CD4-positive, alpha-beta T cell treated with Interleukin-4 for 1 hour (primary cell): ENCODE results near the gene SDC3.
A peak's percentile ranks its signal among the peaks of the same experiment; 100 is the strongest.

Source experiments
- DNase-seq, 2 donors: peaks; one replicate each; pipeline ENCODE4 v3.0.0-alpha.2; 2020 to 2022

The SDC3 gene

GRCh38 chr1:30887485-30888315 lies 20.9 kb downstream of the SDC3 start:
- DNase-seq: no peak

GRCh38 chr1:30886710-30887428 lies 21.7 kb downstream of the SDC3 start:
- DNase-seq: no peak

GRCh38 chr1:30885570-30886522 lies 22.7 kb downstream of the SDC3 start:
- no peak for DNase-seq

DNA sequence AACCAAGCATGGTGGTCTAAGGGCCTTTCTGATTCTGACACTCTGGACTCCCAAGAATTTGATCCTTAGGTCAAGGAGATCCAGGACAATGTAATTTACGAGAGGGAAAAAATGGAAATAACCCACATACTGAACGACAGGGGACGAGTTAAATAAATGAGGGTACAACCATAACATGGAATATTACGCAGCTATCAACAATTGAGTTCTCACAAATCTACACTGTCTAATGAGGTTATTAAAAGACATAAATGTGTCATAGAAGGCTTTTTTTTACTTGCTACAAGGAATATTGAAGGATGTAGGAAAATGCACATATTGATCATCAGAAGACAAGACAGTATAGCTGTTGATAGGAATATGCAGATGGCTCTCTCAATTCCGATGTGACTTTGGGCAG lies 23.8 kb downstream of the SDC3 start:
- DNase-seq: no peak

- no peak for DNase-seq
These were observed 25.0 kb downstream of the SDC3 start for GRCh38 chr1:30883389-30884172.

- DNase-seq: no peak
These were observed 25.7 kb downstream of the SDC3 start for GRCh38 chr1:30882678-30883388.

DNA sequence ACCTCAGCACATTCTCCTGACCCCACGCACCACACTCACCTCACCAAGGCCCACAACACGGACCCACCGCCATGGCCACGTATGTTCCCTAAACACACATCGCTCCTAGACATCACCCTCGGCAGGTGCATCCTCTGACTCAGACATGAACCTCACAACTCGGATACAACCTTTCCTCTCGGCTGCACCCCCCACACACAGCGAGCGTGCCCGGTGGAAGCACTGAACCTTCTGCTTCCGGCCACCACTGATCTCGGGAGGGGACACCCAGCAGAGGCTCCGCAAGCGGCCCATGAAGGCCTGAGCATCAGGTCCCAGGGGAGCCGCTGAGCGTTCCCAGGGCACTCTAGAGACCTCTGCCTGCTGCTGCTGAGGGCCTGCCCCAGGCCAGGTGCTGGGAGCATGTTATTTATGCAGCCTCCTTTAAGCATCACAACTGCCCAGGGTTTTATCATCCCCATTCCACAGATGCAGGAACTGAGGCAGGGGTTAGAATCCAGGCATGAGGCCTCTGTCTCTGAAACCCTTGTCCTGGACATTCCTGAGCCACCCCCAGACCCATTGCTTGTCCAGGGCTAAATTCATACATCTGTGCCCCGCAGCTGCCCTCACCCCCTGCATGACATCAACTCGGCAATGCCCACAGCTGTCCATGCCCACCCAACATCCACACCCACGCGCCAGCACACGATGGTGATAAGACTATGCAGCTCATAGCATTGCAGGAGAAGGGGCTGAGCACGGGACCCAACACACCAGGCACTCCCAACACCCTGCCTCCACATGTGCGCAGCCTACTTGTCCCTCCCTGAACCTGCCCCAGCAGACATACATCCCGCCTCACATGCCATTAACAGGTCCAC lies 27.0 kb downstream of the SDC3 start:
- DNase-seq: peak in 1 of 2 donors; percentile 64

GRCh38 chr1:30880678-30881318 lies 27.8 kb downstream of the SDC3 start:
- DNase-seq: no peak

- DNase-seq: no peak
These were observed 28.4 kb downstream of the SDC3 start for GRCh38 chr1:30879940-30880677.

GRCh38 chr1:30879126-30879786 lies 29.3 kb downstream of the SDC3 start:
- no peak for DNase-seq

GRCh38 chr1:30878559-30878958 lies 30.0 kb downstream of the SDC3 start:
- no peak for DNase-seq

- DNase-seq: no peak
These were observed 30.5 kb downstream of the SDC3 start for GRCh38 chr1:30878016-30878415.

- DNase-seq: no peak
These were observed 31.2 kb downstream of the SDC3 start for GRCh38 chr1:30877205-30877912.

DNA sequence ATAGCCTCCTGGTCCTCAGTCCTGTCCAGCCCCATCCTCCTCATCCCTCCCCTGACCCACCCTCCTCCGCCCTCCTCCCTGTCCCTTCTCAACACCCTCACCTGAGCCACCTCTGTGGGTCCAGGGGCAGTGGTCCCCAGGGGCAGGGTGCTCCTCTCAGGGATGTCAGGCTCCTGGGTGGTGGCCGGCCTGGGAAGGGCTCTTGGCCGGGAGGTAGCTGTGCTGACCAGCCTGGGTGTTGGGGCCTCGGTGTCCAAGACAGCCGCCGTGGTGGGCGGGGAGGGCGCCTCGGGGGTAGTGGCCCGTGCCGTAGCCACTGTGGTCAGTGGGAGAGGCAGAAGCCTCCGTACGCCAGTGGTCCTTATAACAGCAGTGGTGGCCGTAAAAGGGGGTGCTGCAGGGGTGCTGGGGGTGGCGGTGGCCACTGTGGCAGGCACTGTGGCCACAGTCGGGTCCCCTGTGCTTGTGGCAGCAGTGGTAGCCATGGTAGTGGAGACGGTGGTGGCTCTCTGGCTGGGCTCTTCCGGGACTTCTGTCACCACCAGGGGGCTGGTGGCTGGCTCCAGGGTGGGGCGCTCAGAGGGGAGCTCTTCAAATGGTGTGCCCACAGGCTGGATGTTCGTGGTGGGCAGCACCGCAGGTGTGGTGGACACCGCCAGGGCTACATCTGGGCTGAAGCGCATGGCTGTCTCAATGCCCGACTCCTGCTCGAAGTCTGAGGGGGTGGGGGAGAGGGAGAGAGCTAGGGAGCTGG lies 31.9 kb downstream of the SDC3 start:
- no peak for DNase-seq

DNA sequence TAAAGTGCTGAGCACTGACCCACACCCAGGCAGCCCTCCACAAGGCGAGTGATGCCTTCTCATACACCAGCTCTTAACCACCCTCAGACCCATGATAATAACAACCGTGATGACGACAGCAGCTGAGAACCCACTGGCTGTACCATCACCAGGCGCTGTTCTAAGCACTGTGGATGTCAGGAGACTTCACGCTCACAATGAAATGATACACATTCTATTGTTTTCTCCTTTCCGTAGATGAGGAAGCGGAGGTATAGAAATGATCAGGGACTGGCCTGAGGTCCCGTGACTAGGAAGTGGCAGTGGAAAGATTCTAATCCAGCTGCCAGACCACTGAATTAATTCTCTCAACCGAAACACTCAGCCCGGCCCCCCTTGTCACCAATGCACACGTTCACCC lies 32.6 kb downstream of the SDC3 start:
- no peak for DNase-seq

DNA sequence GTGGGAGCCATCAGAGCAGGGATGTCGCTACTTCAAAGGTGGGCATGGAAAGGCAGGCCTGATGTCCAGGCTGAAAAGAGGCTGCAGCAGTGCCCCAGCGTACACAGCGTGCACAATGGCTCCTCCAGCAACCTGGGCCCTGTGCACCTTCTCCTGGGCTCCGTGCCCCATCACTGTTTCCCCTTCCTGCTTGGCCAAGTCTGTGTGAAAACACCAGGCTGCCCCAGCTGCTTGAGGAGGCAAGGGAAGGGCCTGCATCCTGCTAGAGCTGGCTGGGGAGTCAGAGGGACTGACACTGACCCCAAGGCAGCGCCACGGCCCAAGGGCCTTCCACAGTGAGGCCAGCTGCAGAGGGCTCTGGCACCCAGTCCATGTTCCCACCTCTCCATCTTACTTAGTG lies 33.4 kb downstream of the SDC3 start:
- no peak for DNase-seq

DNA sequence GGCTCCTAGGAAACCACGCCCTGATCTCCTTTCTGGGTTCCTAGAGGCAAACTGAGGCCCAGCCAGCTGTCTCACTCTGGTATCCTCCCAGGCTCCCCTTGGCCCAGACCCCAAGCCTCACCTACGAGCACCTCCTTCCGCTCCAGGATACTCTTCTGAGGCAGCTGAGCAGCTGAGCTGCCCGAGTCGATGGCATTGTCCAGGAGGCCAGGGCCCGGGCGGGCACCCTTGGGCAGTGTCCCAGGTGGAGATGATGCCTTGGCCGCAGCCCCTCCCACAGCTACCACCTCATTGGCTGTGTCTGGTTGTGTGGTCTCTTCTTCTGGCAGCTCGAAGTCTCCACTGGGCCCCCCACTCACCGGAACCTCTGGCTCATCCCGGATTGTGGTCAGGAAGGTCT lies 34.4 kb downstream of the SDC3 start:
- no peak for DNase-seq

- no peak for DNase-seq
These were observed 35.7 kb downstream of the SDC3 start for GRCh38 chr1:30872948-30873263.
